Kidney epithelial cell (primary cell): ENCODE measurements around the gene MSANTD3. TPM values are rescaled to one million over a fixed set of nuclear protein-coding genes. Genes with fewer than 3 reads are reported as not detected.

Experiments used
- DNase-seq: peaks from one replicate; pipeline ENCODE4 v3.0.0-alpha.2; 2010; ENCODE audit warnings: low read depth
- H3K27me3 ChIP-seq: 2 replicates; pipeline ENCODE4 v1.6.0; 2011; ENCODE audit warnings: low read length; ENCODE audit not compliant: control insufficient read depth, insufficient read depth
- H3K36me3 ChIP-seq: 2 replicates; pipeline ENCODE4 v1.5.1; 2011; ENCODE audit warnings: low read length; ENCODE audit not compliant: control insufficient read depth, insufficient read depth
- H3K4me3 ChIP-seq: 2 replicates; pipeline ENCODE4 v1.5.1; 2011; ENCODE audit warnings: low read depth, mild to moderate bottlenecking, control low read depth, low read length
- total RNA-seq: library from RNA; depleted of rRNA; stranded (reverse); fragments of >200 nt; gene quantifications from 2 replicates; pipeline ENCODE4 v1.2.3, GENCODE V29; 2015
- TF ChIP-seq, protein P1 (sequence below): IDR thresholded peaks from 2 replicates; pipeline ENCODE4 v1.5.1; 2011; ENCODE audit warnings: mild to moderate bottlenecking, moderate library complexity, low read length, control low read depth, inconsistent platforms; ENCODE audit not compliant: insufficient read depth, poor library complexity, severe bottlenecking

MSANTD3 gene
- total RNA-seq, 1 donor from 2014 or later = 77.3 TPM

DNA sequence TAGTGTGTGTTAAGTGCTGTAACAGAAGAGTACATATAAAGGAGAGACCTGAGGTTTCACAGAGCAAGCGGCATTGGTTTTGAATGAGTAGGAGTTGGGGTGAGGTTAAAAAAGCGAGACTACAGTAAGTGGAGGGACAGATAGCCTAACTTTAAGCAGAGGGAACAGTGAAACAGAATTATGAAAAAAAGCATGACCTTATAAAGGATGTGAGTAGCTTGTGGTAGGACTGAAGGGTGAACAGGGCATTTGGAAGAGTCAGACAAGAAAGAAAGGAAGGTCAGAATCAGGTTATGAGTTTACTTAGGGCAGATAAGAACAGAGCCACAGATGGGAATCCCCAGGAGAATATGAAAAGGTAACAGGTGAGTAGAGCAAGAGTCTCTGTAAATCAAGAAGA is 22.5 kb downstream of the MSANTD3 start:
- peaks cover 1% of the 10 kb centered on the region for H3K36me3 ChIP-seq
- no peak for DNase-seq
- TF ChIP-seq, protein P1, sequence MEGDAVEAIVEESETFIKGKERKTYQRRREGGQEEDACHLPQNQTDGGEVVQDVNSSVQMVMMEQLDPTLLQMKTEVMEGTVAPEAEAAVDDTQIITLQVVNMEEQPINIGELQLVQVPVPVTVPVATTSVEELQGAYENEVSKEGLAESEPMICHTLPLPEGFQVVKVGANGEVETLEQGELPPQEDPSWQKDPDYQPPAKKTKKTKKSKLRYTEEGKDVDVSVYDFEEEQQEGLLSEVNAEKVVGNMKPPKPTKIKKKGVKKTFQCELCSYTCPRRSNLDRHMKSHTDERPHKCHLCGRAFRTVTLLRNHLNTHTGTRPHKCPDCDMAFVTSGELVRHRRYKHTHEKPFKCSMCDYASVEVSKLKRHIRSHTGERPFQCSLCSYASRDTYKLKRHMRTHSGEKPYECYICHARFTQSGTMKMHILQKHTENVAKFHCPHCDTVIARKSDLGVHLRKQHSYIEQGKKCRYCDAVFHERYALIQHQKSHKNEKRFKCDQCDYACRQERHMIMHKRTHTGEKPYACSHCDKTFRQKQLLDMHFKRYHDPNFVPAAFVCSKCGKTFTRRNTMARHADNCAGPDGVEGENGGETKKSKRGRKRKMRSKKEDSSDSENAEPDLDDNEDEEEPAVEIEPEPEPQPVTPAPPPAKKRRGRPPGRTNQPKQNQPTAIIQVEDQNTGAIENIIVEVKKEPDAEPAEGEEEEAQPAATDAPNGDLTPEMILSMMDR = no peak
- no peaks in the 10 kb centered on the region for H3K27me3 ChIP-seq
- no peak overlapping the region for H3K4me3 ChIP-seq

- H3K4me3 ChIP-seq = no peak overlapping the region
- DNase-seq = no peak
- H3K27me3 ChIP-seq = no peaks in the 10 kb centered on the region
- TF ChIP-seq, protein P1 = no peak
- H3K36me3 ChIP-seq = peaks cover 1% of the 10 kb centered on the region
Observed at GRCh38 chr9:100452894-100453293, 26.0 kb downstream of the MSANTD3 start.

DNA sequence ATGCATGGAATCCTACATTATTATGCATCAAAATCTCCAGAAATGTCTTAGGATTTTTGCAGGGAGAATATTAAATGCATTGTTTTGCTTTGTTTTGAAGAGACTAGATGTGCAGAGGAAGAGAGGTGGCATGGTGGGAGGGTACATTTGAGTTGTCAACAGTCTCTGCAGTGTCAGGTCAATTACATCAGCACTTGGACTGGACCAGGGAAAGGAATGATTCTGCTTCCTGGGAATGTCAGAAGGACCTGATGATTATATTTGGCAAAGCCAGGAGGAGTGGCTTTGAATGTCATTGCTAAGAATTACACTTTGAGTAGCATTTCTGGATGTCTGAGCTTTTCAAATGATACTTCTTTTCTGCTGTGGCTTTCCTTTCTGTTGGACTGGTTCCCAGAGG is 28.5 kb downstream of the MSANTD3 start:
- DNase-seq = no peak
- no peaks in the 10 kb centered on the region for H3K27me3 ChIP-seq

GRCh38 chr9:100457517-100457916 is 30.6 kb downstream of the MSANTD3 start:
- H3K27me3 ChIP-seq = no peaks in the 10 kb centered on the region
- no peak for DNase-seq
- H3K4me3 ChIP-seq = no peak overlapping the region
- H3K36me3 ChIP-seq = no peaks in the 10 kb centered on the region
- TF ChIP-seq, protein P1 = no peak

More for the DNA sequence above, 28.5 kb downstream of the MSANTD3 start:
- Histone ChIP-seq H3K4me3 (no peak overlapping the region), H3K36me3 (no peaks in the 10 kb centered on the region)
- TF ChIP-seq, protein P1 = no peak

- DNase-seq = no peak
- TF ChIP-seq, protein P1 = no peak
- Histone ChIP-seq H3K27me3 (no peaks in the 10 kb centered on the region), H3K36me3 (no peaks in the 10 kb centered on the region), H3K4me3 (no peak overlapping the region)
Observed at GRCh38 chr9:100459963-100460362, 33.0 kb downstream of the MSANTD3 start.

DNA sequence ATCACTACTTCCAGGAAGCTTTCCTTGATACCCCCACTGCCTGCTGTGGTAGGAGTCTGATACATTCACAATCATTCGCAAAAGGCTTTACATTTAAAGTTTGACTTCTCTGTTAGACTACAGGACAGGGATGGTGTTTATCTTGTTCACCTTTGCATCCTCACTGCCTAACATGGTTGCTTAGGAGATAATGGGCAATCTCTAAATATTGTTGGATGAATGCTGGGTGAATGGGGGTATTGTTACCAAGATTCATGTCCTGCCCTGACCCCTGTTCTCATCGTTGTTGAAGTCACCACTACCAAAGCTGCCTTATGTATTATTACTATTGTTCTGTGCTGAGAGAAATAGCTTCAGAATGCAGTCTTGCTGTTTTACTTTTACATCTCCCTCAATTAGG is 38.3 kb downstream of the MSANTD3 start:
- TF ChIP-seq, protein P1 = no peak
- Histone ChIP-seq H3K36me3 (no peaks in the 10 kb centered on the region), H3K4me3 (no peak overlapping the region), H3K27me3 (no peaks in the 10 kb centered on the region)
- no peak for DNase-seq
